GM23338 (cell line): ENCODE measurements around the gene FASTK. TPM values are rescaled to one million over a fixed set of nuclear protein-coding genes. Genes with fewer than 3 reads are reported as not detected.

Experiments used
- ATAC-seq: fragments of 200-7000 bp; cut with Tn5 transposase; 3 replicates; pipeline ENCODE4 v1.9.1; 2020
- DNase-seq: peaks from one replicate; pipeline ENCODE4 v3.0.0-alpha.2; 2015; ENCODE audit warnings: low spot score
- H2AFZ ChIP-seq: fragments of 200-600 bp; sonication (generic); 2 replicates; pipeline ENCODE4 v1.8.0; 2016; ENCODE audit warnings: antibody characterized with exemption, mild to moderate bottlenecking, moderate library complexity
- H3F3A ChIP-seq: fragments of 200-600 bp; sonication (generic); replicated peaks from 2 replicates; pipeline ENCODE4 v1.8.0; 2017; ENCODE audit warnings: antibody characterized with exemption, mixed run types, low read depth
- H3K27ac ChIP-seq: fragments of 200-600 bp; sonication (generic); 2 replicates; pipeline ENCODE4 v1.6.1; 2016; ENCODE audit warnings: low read depth
- H3K27me3 ChIP-seq: fragments of 200-600 bp; sonication (generic); 2 replicates; pipeline ENCODE4 v1.8.0; 2016; ENCODE audit warnings: mild to moderate bottlenecking, mixed run types, moderate library complexity; ENCODE audit not compliant: insufficient read depth
- H3K36me3 ChIP-seq: fragments of 200-600 bp; sonication (generic); 2 replicates; pipeline ENCODE4 v1.8.0; 2016; ENCODE audit warnings: mild to moderate bottlenecking; ENCODE audit not compliant: insufficient read depth
- H3K4me1 ChIP-seq: fragments of 200-600 bp; sonication (generic); 2 replicates; pipeline ENCODE4 v1.8.0; 2016; ENCODE audit warnings: mild to moderate bottlenecking, moderate library complexity; ENCODE audit not compliant: insufficient read depth
- H3K4me2 ChIP-seq: fragments of 200-600 bp; sonication (generic); 2 replicates; pipeline ENCODE4 v1.7.1; 2017; ENCODE audit warnings: mixed run types
- H3K4me3 ChIP-seq: fragments of 200-600 bp; sonication (generic); 2 replicates; pipeline ENCODE4 v1.6.1; 2016; ENCODE audit warnings: mixed run types
- H3K79me2 ChIP-seq: fragments of 200-600 bp; sonication (generic); replicated peaks from 2 replicates; pipeline ENCODE4 v1.8.0; 2017; ENCODE audit warnings: mild to moderate bottlenecking; ENCODE audit not compliant: insufficient read depth
- H3K9me2 ChIP-seq: fragments of 200-600 bp; sonication (generic); 2 replicates; pipeline ENCODE4 v1.8.0; 2017; ENCODE audit not compliant: insufficient read depth
- H4K20me1 ChIP-seq: fragments of 200-600 bp; sonication (generic); replicated peaks from 2 replicates; pipeline ENCODE4 v1.8.0; 2017; ENCODE audit warnings: mild to moderate bottlenecking; ENCODE audit not compliant: insufficient read depth
- H3K27ac Mint-ChIP-seq: 2 replicates; pipeline ENCODE4 v1.8.0; 2020; ENCODE audit warnings: inconsistent platforms, mild to moderate bottlenecking, moderate library complexity, mixed read lengths
- H3K27me3 Mint-ChIP-seq: 3 replicates; pipeline ENCODE4 v1.8.0; 2022; ENCODE audit warnings: low read depth, mild to moderate bottlenecking, moderate library complexity, mixed read lengths, inconsistent platforms; ENCODE audit not compliant: insufficient read depth, poor library complexity
- H3K36me3 Mint-ChIP-seq: 3 replicates; pipeline ENCODE4 v1.8.0; 2021; ENCODE audit warnings: low read depth, mild to moderate bottlenecking, inconsistent platforms, moderate library complexity, mixed read lengths
- H3K4me1 Mint-ChIP-seq: 3 replicates; pipeline ENCODE4 v1.8.0; 2020; ENCODE audit warnings: mild to moderate bottlenecking, inconsistent platforms, mixed read lengths
- H3K4me3 Mint-ChIP-seq: 3 replicates; pipeline ENCODE4 v1.8.0; 2021; ENCODE audit warnings: moderate library complexity, mild to moderate bottlenecking, inconsistent platforms, mixed read lengths
- H3K9me3 Mint-ChIP-seq: 3 replicates; pipeline ENCODE4 v1.8.0; 2020; ENCODE audit warnings: moderate library complexity, mild to moderate bottlenecking, inconsistent platforms, mixed read lengths
- CTCF ChIP-seq, 2 experiments: fragments of 200-600 bp in 1 of 2; sonication (generic) in 1 of 2; conservative IDR thresholded peaks; 2 replicates each; pipeline versions ENCODE4 v1.5.1 to v1.6.1; 2016 to 2017; ENCODE audit warnings: antibody characterized with exemption in 2 of 2, low read depth in 2 of 2, mild to moderate bottlenecking in 2 of 2, moderate library complexity in 1 of 2
- EZH2 ChIP-seq: fragments of 200-600 bp; sonication (generic); IDR thresholded peaks from one replicate; pipeline ENCODE4 v1.8.0; 2017; ENCODE audit warnings: antibody characterized with exemption, mild to moderate bottlenecking, low read depth; ENCODE audit not compliant: unreplicated experiment
- JUNB ChIP-seq: IDR thresholded peaks from one replicate; pipeline ENCODE4 v1.6.1; 2016; ENCODE audit warnings: antibody characterized with exemption; ENCODE audit not compliant: unreplicated experiment
- NANOG ChIP-seq: IDR thresholded peaks from 2 replicates; pipeline ENCODE4 v1.6.1; 2016; ENCODE audit warnings: antibody characterized with exemption, borderline replicate concordance
- POLR2AphosphoS5 ChIP-seq: IDR thresholded peaks from 2 replicates; pipeline ENCODE4 v1.6.1; 2016; ENCODE audit warnings: antibody characterized with exemption, low read depth
- REST ChIP-seq: IDR thresholded peaks from one replicate; pipeline ENCODE4 v1.6.1; 2018; ENCODE audit warnings: antibody characterized with exemption; ENCODE audit not compliant: unreplicated experiment
- ZNF114 ChIP-seq: fragments of 250-450 bp; sonication (Bioruptor Pico); IDR thresholded peaks from 2 replicates; pipeline ENCODE4 v1.5.0; 2020; ENCODE audit warnings: mild to moderate bottlenecking, moderate library complexity
- ZNF331 ChIP-seq: fragments of 250-450 bp; sonication (Bioruptor Pico); IDR thresholded peaks from 2 replicates; pipeline ENCODE4 v1.5.0; 2020; ENCODE audit warnings: low read depth, mild to moderate bottlenecking, moderate library complexity
- polyA plus RNA-seq: library from polyadenylated mRNA; unstranded; fragments of >200 nt; fragmentation: Nextera tagmentation; extraction: Ambion mirVana; gene quantifications from 2 replicates; pipeline ENCODE4 v1.2.1, GENCODE V29; 2016
- total RNA-seq: library from RNA; depleted of rRNA; stranded (reverse); fragments of >200 nt; shearing (Covaris generic); gene quantifications from 2 replicates; pipeline ENCODE4 v1.2.3, GENCODE V29; 2014
- TF ChIP-seq, protein P1 (sequence below): fragments of 250-450 bp; sonication (Bioruptor Pico); IDR thresholded peaks from 2 replicates; pipeline ENCODE4 v1.5.0; 2020; ENCODE audit warnings: mild to moderate bottlenecking, moderate library complexity

FASTK gene
- total and polyA plus RNA-seq, 2 experiments from 2014 or later, result 37.4 to 57.4 TPM

GRCh38 chr7:151119902-151120301, 39.3 kb upstream of the FASTK start:
- peaks cover 12% of the 10 kb centered on the region for H3F3A ChIP-seq
- H4K20me1 ChIP-seq, result peaks cover 32% of the 10 kb centered on the region
- Mint-ChIP-seq H3K9me3 (no peaks in the 10 kb centered on the region), H3K4me3 (no peak overlapping the region), H3K4me1 (peaks cover 27% of the 10 kb centered on the region), H3K27me3 (peaks cover 27% of the 10 kb centered on the region), H3K27ac (no peak overlapping the region), H3K36me3 (peaks cover 36% of the 10 kb centered on the region)
- DNase-seq, result no peak
- H3K4me1 ChIP-seq, result peaks cover 12% of the 10 kb centered on the region; the same call in 1 of the 2 replicates
- no peak for ATAC-seq
- H2AFZ ChIP-seq, result no peak overlapping the region
- no peaks in the 10 kb centered on the region for H3K9me2 ChIP-seq
- no peak for TF ChIP-seq CTCF (conservative IDR thresholded peaks at IDR 0.05; ENCODE audit: low read depth in 2 of 2)
- no peak for TF ChIP-seq NANOG
- TF ChIP-seq JUNB, result no peak
- no peak for TF ChIP-seq REST
- no peaks in the 10 kb centered on the region for H3K79me2 ChIP-seq
- no peaks in the 10 kb centered on the region; the same call in 1 of the 2 replicates for H3K36me3 ChIP-seq
- H3K4me3 ChIP-seq, result no peak overlapping the region
- H3K4me2 ChIP-seq, result no peak overlapping the region
- no peak overlapping the region for H3K27ac ChIP-seq
- H3K27me3 ChIP-seq, result peaks cover 24% of the 10 kb centered on the region

DNA sequence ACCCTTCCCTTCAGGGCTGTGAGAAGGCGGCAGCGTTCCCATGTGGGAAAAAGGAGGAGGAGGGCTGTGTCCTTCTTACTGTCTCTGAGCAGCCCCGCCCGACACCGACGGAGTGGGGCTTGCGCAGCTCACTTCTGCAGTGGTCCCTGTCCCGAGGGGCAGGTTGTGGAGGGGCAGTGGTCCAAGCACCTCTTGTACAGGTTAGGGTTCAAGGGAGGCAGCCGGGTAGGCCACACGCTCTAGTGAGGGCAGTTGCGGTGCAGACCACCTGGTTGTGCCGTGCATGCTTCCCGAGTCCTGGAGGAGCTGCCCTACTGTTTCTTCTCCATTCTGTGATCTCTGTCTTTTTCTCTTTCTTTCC, 38.4 kb upstream of the FASTK start:
- H3K4me1 ChIP-seq, result peaks cover 13% of the 10 kb centered on the region
- Mint-ChIP-seq H3K36me3 (peaks cover 33% of the 10 kb centered on the region), H3K4me3 (no peak overlapping the region; the same call in 2 of the 3 replicates), H3K27ac (no peak overlapping the region), H3K27me3 (peaks cover 19% of the 10 kb centered on the region), H3K9me3 (no peaks in the 10 kb centered on the region), H3K4me1 (peaks cover 21% of the 10 kb centered on the region)
- DNase-seq (no peak), ATAC-seq (no peak)
- H4K20me1 ChIP-seq, result peaks cover 25% of the 10 kb centered on the region; the same call in 1 of the 2 replicates
- H3K4me2 ChIP-seq, result no peak overlapping the region
- H3K27me3 ChIP-seq, result peaks cover 18% of the 10 kb centered on the region
- H3K9me2 ChIP-seq, result no peaks in the 10 kb centered on the region
- H3K4me3 ChIP-seq, result no peak overlapping the region
- no peak overlapping the region for H3K27ac ChIP-seq
- no peaks in the 10 kb centered on the region for H3K79me2 ChIP-seq
- peaks cover 7% of the 10 kb centered on the region for H3F3A ChIP-seq
- H2AFZ ChIP-seq, result no peak overlapping the region
- no peaks in the 10 kb centered on the region; the same call in 1 of the 2 replicates for H3K36me3 ChIP-seq
- TF ChIP-seq JUNB (no peak), POLR2AphosphoS5 (no peak), EZH2 (no peak), ZNF114 (CRISPR knock-in tag) (no peak), ZNF331 (CRISPR knock-in tag) (no peak)
- TF ChIP-seq, protein P1, sequence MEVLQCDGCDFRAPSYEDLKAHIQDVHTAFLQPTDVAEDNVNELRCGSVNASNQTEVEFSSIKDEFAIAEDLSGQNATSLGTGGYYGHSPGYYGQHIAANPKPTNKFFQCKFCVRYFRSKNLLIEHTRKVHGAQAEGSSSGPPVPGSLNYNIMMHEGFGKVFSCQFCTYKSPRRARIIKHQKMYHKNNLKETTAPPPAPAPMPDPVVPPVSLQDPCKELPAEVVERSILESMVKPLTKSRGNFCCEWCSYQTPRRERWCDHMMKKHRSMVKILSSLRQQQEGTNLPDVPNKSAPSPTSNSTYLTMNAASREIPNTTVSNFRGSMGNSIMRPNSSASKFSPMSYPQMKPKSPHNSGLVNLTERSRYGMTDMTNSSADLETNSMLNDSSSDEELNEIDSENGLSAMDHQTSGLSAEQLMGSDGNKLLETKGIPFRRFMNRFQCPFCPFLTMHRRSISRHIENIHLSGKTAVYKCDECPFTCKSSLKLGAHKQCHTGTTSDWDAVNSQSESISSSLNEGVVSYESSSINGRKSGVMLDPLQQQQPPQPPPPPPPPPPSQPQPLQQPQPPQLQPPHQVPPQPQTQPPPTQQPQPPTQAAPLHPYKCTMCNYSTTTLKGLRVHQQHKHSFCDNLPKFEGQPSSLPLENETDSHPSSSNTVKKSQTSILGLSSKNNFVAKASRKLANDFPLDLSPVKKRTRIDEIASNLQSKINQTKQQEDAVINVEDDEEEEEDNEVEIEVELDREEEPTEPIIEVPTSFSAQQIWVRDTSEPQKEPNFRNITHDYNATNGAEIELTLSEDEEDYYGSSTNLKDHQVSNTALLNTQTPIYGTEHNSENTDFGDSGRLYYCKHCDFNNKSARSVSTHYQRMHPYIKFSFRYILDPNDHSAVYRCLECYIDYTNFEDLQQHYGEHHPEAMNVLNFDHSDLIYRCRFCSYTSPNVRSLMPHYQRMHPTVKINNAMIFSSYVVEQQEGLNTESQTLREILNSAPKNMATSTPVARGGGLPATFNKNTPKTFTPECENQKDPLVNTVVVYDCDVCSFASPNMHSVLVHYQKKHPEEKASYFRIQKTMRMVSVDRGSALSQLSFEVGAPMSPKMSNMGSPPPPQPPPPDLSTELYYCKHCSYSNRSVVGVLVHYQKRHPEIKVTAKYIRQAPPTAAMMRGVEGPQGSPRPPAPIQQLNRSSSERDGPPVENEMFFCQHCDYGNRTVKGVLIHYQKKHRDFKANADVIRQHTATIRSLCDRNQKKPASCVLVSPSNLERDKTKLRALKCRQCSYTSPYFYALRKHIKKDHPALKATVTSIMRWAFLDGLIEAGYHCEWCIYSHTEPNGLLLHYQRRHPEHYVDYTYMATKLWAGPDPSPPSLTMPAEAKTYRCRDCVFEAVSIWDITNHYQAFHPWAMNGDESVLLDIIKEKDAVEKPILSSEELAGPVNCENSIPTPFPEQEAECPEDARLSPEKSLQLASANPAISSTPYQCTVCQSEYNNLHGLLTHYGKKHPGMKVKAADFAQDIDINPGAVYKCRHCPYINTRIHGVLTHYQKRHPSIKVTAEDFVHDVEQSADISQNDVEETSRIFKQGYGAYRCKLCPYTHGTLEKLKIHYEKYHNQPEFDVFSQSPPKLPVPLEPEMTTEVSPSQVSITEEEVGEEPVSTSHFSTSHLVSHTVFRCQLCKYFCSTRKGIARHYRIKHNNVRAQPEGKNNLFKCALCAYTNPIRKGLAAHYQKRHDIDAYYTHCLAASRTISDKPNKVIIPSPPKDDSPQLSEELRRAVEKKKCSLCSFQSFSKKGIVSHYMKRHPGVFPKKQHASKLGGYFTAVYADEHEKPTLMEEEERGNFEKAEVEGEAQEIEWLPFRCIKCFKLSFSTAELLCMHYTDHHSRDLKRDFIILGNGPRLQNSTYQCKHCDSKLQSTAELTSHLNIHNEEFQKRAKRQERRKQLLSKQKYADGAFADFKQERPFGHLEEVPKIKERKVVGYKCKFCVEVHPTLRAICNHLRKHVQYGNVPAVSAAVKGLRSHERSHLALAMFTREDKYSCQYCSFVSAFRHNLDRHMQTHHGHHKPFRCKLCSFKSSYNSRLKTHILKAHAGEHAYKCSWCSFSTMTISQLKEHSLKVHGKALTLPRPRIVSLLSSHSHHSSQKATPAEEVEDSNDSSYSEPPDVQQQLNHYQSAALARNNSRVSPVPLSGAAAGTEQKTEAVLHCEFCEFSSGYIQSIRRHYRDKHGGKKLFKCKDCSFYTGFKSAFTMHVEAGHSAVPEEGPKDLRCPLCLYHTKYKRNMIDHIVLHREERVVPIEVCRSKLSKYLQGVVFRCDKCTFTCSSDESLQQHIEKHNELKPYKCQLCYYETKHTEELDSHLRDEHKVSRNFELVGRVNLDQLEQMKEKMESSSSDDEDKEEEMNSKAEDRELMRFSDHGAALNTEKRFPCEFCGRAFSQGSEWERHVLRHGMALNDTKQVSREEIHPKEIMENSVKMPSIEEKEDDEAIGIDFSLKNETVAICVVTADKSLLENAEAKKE (CRISPR knock-in tag), result no peak
